MM.1S (cell line): ENCODE measurements around the gene NXN.
A peak's percentile ranks its signal among the peaks of the same experiment; 100 is the strongest.

Experiments
- DNase-seq: peaks from one replicate; pipeline ENCODE4 v3.0.0-alpha.2; 2015
- H2AFZ ChIP-seq: fragments of 300-600 bp; sonication (generic); 2 replicates; pipeline ENCODE4 v1.6.0; 2016; ENCODE audit warnings: antibody characterized with exemption, low read length
- H3F3A ChIP-seq: fragments of 300-600 bp; sonication (generic); 2 replicates; pipeline ENCODE4 v1.6.1; 2016; ENCODE audit warnings: mild to moderate bottlenecking, antibody characterized with exemption, low read length, moderate library complexity, mixed read lengths; ENCODE audit not compliant: insufficient read depth
- H3K27ac ChIP-seq: fragments of 300-600 bp; sonication (generic); 2 replicates; pipeline ENCODE4 v1.5.1; 2016; ENCODE audit warnings: mild to moderate bottlenecking, low read length
- H3K27me3 ChIP-seq: fragments of 300-600 bp; sonication (generic); replicated peaks from 2 replicates; pipeline ENCODE4 v1.6.0; 2016; ENCODE audit warnings: low read length; ENCODE audit not compliant: insufficient read depth
- H3K36me3 ChIP-seq: fragments of 300-600 bp; sonication (generic); replicated peaks from 2 replicates; pipeline ENCODE4 v1.6.1; 2016; ENCODE audit warnings: mild to moderate bottlenecking, low read length, mixed read lengths; ENCODE audit not compliant: insufficient read depth
- H3K4me1 ChIP-seq: fragments of 300-600 bp; sonication (generic); 2 replicates; pipeline ENCODE4 v1.6.1; 2016; ENCODE audit warnings: low read length, mixed read lengths
- H3K4me2 ChIP-seq: fragments of 300-600 bp; sonication (generic); 2 replicates; pipeline ENCODE4 v1.6.0; 2016; ENCODE audit warnings: low read depth, low read length
- H3K4me3 ChIP-seq: fragments of 300-600 bp; sonication (generic); 2 replicates; pipeline ENCODE4 v1.5.1; 2016; ENCODE audit warnings: low read length, mixed read lengths
- H3K79me2 ChIP-seq: fragments of 300-600 bp; sonication (generic); 2 replicates; pipeline ENCODE4 v1.6.1; 2016; ENCODE audit warnings: mixed run types, low read length, mixed read lengths
- H3K9ac ChIP-seq: fragments of 300-600 bp; sonication (generic); 2 replicates; pipeline ENCODE4 v1.6.1; 2016; ENCODE audit warnings: low read length, mixed read lengths
- H3K9me2 ChIP-seq: fragments of 300-600 bp; sonication (generic); replicated peaks from 2 replicates; pipeline ENCODE4 v1.6.1; 2016; ENCODE audit warnings: mild to moderate bottlenecking, low read length, mixed read lengths; ENCODE audit not compliant: insufficient read depth
- H3K9me3 ChIP-seq: fragments of 300-600 bp; sonication (generic); replicated peaks from 2 replicates; pipeline ENCODE4 v1.6.1; 2016; ENCODE audit warnings: mild to moderate bottlenecking, low read length, mixed read lengths; ENCODE audit not compliant: insufficient read depth
- H4K20me1 ChIP-seq: fragments of 300-600 bp; sonication (generic); 2 replicates; pipeline ENCODE4 v1.6.1; 2016; ENCODE audit warnings: mild to moderate bottlenecking, low read length, moderate library complexity, mixed read lengths; ENCODE audit not compliant: insufficient read depth
- EZH2 ChIP-seq: fragments of 300-600 bp; sonication (generic); optimal IDR thresholded peaks from 2 replicates; pipeline ENCODE3; 2017; ENCODE audit warnings: low read depth, mild to moderate bottlenecking, antibody characterized with exemption, low read length, mixed read lengths
- EZH2phosphoT487 ChIP-seq: fragments of 300-600 bp; sonication (generic); IDR thresholded peaks from 2 replicates; pipeline ENCODE4 v1.6.1; 2018; ENCODE audit warnings: antibody characterized with exemption, low read length
- TF ChIP-seq, protein P1 (sequence below): fragments of 300-600 bp; sonication (generic); IDR thresholded peaks from 2 replicates; pipeline ENCODE4 v1.5.1; 2016; ENCODE audit warnings: antibody characterized with exemption, low read length, mixed read lengths

NXN gene

DNA sequence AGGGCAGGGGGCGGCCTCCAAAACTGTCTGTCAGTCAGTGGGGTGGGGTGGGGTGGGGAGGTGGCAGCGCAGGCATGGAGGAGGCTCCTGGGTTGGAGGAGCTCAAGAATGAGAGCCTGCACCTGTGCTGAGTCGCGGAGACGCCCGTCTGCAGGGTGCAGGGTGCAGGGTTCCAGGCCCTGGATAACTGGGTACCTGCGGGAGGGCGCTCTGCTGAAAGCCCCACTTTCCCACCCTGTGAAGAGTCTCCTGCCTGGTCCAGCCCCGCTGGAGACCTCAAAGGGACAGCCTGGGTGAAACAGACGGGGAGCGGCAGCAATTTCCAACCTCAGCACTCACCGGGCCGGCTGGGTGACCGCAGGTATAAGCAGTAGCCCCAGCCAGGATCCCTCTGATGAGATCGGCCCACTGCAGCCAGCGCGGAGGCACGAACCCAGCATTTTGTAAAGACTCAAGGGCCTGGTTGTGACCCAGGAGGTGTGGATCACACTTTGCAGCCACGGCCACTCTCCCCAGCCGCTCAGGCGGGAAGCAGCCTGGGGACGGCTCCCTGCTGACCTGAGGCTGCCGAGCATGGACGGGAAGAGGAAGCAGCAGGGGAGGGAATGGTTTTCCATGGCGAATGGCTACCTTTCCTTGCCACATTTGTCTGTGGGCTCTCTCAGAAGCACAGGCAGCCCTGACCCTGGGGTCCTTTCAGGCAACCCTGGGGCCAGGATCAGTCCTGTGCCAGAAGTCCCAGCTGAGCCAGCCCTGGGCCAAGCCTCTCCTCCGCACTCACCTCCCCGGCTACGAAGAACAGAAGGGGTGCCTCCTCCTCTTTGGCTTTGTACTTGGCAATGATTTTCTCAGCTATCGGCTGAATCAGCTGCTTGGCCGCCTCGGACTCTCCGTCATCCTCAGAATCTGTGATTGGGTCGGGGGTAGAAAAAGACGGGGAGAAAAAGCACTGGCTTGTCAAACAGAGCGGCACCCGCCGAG, 176.4 kb downstream of the NXN start:
- no peaks in the 10 kb centered on the region for H3K36me3 ChIP-seq

DNA sequence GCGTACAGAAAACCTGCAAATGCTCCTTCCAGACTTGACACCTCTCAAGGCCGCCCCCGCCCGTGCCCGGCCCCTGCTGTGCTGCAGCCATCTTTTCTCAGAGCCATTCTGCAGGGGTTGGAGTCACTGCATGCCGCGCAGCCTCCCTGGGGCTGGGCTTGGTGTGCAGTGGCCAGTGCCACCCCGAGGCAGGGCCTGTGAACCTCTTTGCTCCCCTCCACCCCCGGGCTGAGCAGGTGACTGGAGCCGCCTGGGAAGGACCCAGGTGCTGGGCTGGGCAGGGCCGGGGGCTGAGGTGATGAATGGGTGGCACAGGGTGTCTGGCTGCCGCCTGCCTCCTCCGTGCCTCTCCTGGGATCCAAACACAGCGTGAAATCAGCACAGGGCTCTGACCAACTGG, 177.1 kb downstream of the NXN start:
- Histone ChIP-seq H3K9me2 (no peaks in the 10 kb centered on the region), H3K9ac (no peak overlapping the region), H2AFZ (no peak overlapping the region), H3K4me3 (no peak overlapping the region), H3K4me2 (no peak overlapping the region), H3K4me1 (no peaks in the 10 kb centered on the region), H3K36me3 (no peaks in the 10 kb centered on the region), H3K79me2 (no peaks in the 10 kb centered on the region), H3F3A (no peaks in the 10 kb centered on the region), H3K27me3 (peaks cover 90% of the 10 kb centered on the region), H4K20me1 (no peaks in the 10 kb centered on the region), H3K9me3 (no peaks in the 10 kb centered on the region), H3K27ac (no peak overlapping the region)
- no peak for DNase-seq
- TF ChIP-seq, protein P1, sequence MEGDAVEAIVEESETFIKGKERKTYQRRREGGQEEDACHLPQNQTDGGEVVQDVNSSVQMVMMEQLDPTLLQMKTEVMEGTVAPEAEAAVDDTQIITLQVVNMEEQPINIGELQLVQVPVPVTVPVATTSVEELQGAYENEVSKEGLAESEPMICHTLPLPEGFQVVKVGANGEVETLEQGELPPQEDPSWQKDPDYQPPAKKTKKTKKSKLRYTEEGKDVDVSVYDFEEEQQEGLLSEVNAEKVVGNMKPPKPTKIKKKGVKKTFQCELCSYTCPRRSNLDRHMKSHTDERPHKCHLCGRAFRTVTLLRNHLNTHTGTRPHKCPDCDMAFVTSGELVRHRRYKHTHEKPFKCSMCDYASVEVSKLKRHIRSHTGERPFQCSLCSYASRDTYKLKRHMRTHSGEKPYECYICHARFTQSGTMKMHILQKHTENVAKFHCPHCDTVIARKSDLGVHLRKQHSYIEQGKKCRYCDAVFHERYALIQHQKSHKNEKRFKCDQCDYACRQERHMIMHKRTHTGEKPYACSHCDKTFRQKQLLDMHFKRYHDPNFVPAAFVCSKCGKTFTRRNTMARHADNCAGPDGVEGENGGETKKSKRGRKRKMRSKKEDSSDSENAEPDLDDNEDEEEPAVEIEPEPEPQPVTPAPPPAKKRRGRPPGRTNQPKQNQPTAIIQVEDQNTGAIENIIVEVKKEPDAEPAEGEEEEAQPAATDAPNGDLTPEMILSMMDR: no peak
- TF ChIP-seq EZH2 (peak; percentile 89), EZH2phosphoT487 (no peak)

More for the DNA sequence above, 176.4 kb downstream of the NXN start:
- Histone ChIP-seq H3K9ac (no peak overlapping the region), H3K27me3 (peaks cover 91% of the 10 kb centered on the region), H3K4me2 (no peak overlapping the region), H3K4me3 (no peak overlapping the region), H3F3A (no peaks in the 10 kb centered on the region), H3K4me1 (no peaks in the 10 kb centered on the region), H2AFZ (no peak overlapping the region), H3K9me2 (no peaks in the 10 kb centered on the region), H3K9me3 (no peaks in the 10 kb centered on the region), H3K27ac (no peak overlapping the region), H3K79me2 (no peaks in the 10 kb centered on the region), H4K20me1 (no peaks in the 10 kb centered on the region)
- TF ChIP-seq EZH2phosphoT487 (no peak), EZH2 (no peak)
- TF ChIP-seq, protein P1: no peak
- no peak for DNase-seq

DNA sequence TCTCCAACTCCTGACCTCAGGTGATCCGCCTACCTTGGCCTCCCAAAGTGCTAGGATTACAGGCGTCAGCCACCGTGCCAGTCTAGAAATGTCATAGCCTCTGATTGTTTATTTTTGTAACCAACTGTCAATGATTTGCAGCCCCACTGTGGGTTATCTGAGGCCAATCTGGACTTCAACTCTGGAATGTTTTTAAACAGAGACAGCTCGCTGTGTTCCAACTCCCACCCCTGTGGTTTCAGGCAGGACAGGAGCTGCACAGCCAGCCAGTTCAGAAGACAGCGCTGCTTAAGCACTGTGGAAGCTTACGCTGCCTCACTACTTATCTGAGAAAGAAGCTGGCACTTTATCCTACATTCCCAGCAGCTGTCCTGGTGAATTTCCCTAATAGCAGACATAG, 177.9 kb downstream of the NXN start:
- DNase-seq: no peak
- no peak overlapping the region for H3K9ac ChIP-seq
- H2AFZ ChIP-seq: no peak overlapping the region
- TF ChIP-seq EZH2 (no peak), EZH2phosphoT487 (no peak)
- TF ChIP-seq, protein P1: no peak
- no peaks in the 10 kb centered on the region for H3F3A ChIP-seq
- no peaks in the 10 kb centered on the region for H4K20me1 ChIP-seq
- H3K27ac ChIP-seq: no peak overlapping the region
- H3K36me3 ChIP-seq: no peaks in the 10 kb centered on the region
- H3K4me3 ChIP-seq: no peak overlapping the region
- peaks cover 89% of the 10 kb centered on the region for H3K27me3 ChIP-seq
- no peaks in the 10 kb centered on the region for H3K9me2 ChIP-seq
- H3K4me1 ChIP-seq: no peaks in the 10 kb centered on the region
- no peaks in the 10 kb centered on the region for H3K9me3 ChIP-seq
- no peak overlapping the region for H3K4me2 ChIP-seq
- H3K79me2 ChIP-seq: no peaks in the 10 kb centered on the region
